ENCODE data around the gene ASIC2.

Gene ASIC2

DNA sequence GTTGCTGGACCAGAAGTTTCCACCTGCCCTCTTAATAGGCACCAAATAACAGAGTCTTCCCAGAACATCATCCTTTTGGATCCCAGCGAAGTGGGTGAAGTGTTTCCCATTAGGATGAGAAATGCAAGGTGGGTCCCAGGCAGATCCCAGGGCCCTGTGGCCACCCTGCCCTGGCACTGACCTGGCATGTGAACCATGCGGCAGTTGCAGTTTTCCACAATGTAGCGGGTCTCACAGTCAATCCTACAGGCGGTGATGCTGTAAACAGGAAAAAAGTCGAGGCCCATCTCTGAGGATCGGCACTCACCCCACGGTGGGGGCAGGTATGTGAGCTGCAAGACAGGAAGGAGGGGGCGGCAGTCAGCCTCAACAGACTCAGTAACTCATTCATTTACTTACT, 265.0 kb downstream of the ASIC2 start:
- H3K4me3 ChIP-seq (replicated peaks; ENCODE audit: low read depth, low read length) = no peak overlapping the region
- TF ChIP-seq, protein P1, sequence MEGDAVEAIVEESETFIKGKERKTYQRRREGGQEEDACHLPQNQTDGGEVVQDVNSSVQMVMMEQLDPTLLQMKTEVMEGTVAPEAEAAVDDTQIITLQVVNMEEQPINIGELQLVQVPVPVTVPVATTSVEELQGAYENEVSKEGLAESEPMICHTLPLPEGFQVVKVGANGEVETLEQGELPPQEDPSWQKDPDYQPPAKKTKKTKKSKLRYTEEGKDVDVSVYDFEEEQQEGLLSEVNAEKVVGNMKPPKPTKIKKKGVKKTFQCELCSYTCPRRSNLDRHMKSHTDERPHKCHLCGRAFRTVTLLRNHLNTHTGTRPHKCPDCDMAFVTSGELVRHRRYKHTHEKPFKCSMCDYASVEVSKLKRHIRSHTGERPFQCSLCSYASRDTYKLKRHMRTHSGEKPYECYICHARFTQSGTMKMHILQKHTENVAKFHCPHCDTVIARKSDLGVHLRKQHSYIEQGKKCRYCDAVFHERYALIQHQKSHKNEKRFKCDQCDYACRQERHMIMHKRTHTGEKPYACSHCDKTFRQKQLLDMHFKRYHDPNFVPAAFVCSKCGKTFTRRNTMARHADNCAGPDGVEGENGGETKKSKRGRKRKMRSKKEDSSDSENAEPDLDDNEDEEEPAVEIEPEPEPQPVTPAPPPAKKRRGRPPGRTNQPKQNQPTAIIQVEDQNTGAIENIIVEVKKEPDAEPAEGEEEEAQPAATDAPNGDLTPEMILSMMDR (IDR thresholded peaks at IDR 0.05; ENCODE audit: low read depth, low read length, missing control alignments) = no peak
- DNase-seq (ENCODE audit: extremely low read depth, low read depth) = no peak

DNA sequence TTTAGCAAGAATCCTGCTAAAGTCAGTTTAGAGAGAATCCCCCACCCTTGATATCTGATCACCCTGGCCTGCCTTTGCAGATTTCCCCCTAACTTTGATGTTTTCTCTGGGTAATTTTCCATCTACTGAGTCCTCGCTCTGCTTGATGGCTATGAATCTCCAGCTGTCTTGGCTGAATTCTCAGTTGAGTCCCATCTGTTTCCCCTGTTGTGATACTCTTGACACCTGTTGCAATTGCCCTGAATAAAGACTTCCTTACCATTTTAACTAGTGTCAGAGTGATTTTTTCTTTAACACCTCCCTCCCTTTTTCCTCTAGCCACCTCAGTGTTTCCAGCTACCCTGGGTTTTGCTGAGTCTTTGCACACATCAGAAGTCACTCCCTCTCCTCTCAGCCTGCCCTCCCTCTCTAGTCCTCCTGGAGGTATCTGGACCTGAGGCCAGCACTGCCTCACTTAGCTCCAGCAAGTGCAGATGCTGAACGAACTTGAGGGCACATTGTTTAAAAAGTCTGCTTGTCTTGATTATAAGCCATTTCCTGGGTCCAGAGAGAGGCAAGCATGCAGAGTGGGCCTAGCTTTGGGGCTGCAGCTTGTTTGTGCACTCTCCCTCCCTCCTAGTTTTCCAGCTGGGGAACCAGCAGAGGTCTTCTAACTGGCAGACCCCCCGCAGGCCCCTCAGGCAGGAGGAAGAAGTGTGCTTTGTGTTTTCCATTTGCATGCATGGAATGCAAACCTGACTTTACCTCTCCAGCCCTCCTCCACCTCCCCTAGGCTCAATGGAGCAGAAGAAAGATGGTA, 268.2 kb downstream of the ASIC2 start:
- TF ChIP-seq, protein P1 (IDR thresholded peaks at IDR 0.05; ENCODE audit: low read depth, low read length, missing control alignments) = no peak
- H3K4me3 ChIP-seq (replicated peaks; ENCODE audit: low read depth, low read length) = no peak overlapping the region
- no peak for DNase-seq (ENCODE audit: extremely low read depth, low read depth)

GRCh38 chr17:33023790-33024189, 269.3 kb downstream of the ASIC2 start:
- TF ChIP-seq, protein P1 (IDR thresholded peaks at IDR 0.05; ENCODE audit: low read depth, low read length, missing control alignments) = no peak
- H3K4me3 ChIP-seq (replicated peaks; ENCODE audit: low read depth, low read length) = no peak overlapping the region
- no peak for DNase-seq (ENCODE audit: extremely low read depth, low read depth)

DNA sequence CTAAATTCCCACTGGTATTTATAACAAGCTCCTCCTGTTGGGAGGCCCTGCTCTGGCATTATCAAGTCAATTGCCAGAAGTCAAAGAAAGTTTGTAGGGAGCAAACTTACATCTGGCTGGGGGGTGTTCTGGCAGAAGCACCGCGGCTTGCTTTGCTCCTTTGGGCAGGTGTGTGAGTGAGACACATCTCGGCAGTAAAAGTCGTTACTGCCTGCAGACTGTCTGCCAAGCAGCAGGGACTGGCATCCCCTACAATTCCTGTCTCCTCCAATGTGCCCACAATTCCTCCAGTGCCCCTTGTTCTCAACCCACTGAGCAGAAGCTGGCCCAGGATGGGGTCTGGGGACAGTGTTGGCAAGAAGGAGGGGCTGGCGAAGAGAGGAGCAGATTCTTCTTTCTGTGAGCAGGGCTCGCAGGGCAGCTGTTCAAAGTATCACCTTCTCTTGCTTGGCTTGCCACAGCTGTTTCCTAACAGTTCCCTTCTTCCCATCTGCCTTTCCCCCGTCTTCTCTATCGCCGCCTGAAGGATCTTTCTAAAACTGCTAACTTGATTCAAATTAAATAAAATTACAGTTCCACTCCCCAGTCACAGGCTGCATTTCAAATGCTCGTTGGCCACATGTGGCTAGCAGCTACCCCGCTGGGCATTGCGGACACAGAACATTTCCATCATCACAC, 271.2 kb downstream of the ASIC2 start:
- TF ChIP-seq, protein P1 (IDR thresholded peaks at IDR 0.05; ENCODE audit: low read depth, low read length, missing control alignments) = no peak
- H3K4me3 ChIP-seq (replicated peaks; ENCODE audit: low read depth, low read length) = no peak overlapping the region
- no peak for DNase-seq (ENCODE audit: extremely low read depth, low read depth)

DNA sequence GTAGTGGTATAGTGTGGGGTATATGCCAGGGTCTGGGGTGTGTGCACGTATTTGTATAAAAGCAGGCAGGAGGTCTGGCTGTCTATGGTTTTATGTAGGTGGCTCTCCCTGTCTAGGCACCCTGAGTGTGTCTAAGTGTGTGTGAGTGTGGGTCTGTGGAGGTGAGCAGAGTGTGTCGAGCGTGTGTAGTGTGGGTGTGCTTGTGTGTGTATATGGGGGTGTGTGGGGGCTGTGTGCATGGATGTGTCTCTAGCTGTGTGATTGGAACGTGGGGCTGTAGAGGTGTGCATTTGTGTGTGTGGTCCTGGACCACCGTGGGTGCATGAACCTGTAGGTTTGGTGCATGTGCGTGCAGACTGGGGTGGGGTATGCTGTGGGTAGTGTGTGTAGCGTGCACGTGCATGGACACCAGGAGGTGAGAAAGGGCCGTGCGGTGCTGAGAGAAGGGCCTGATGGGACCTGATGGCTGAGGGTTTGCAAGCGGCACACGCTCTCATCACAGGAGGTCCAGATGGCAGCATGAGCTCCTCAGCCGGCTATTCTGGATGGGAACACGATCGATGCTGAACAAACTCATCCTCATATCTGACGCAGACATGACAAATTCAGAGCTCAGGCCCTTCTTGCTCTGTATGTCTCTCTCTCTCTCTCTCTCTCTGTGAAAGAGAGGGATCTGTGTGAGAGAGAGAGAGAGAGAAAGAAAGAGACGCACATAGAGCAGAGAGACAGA, 273.8 kb downstream of the ASIC2 start:
- DNase-seq (ENCODE audit: extremely low read depth, low read depth) = no peak
- TF ChIP-seq, protein P1 (IDR thresholded peaks at IDR 0.05; ENCODE audit: low read depth, low read length, missing control alignments) = no peak
- H3K4me3 ChIP-seq (replicated peaks; ENCODE audit: low read depth, low read length) = no peak overlapping the region

GRCh38 chr17:33017366-33017765, 275.7 kb downstream of the ASIC2 start:
- TF ChIP-seq, protein P1 (IDR thresholded peaks at IDR 0.05; ENCODE audit: low read depth, low read length, missing control alignments) = no peak
- no peak for DNase-seq (ENCODE audit: extremely low read depth, low read depth)
- no peak overlapping the region for H3K4me3 ChIP-seq (replicated peaks; ENCODE audit: low read depth, low read length)
